ENCODE data around the gene RNU5B-1. TPM values are rescaled to one million over a fixed set of nuclear protein-coding genes. Genes with fewer than 3 reads are reported as not detected.

The RNU5B-1 gene
- total RNA-seq, 1 experiment from 2014 or later = not detected

DNA sequence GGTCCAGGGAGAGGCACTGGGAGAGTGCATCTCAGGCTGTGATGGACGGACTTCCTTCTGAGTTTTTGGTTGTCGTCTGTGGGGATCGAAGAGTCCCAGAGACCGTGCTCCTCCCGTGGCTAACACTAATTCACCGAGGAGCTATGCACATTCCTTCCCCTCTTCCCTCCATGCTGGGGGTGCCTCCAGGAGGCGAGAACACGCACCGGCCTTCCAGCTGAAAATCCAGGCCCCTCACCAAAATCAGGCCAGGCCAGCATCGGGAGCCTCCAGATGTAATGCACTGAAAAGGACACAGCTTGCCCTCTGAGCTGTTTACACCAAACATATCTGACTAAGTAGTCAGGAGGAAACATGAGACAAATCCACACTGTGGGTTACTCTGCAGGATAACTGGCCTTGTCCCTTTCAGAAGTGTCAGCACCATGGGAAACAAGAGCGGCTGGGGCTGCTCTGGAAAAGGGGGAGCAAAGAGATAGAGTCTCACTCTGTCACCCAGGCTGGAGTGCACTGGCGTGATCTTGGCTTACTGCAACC, 5.5 kb downstream of the RNU5B-1 start:
- H3K4me3 ChIP-seq (ENCODE audit: low read depth, low read length, poor library complexity, severe bottlenecking) = no peak overlapping the region
- no peak for DNase-seq (ENCODE audit: low spot score)
- H3K9me3 ChIP-seq (ENCODE audit: low read depth, low read length, poor library complexity, severe bottlenecking) = no peaks in the 10 kb centered on the region
- no peaks in the 10 kb centered on the region for H3K36me3 ChIP-seq (ENCODE audit: insufficient read depth, low read length, poor library complexity, severe bottlenecking)
- ChIA-PET CTCF (no interaction called here), POLR2A (ENCODE audit: low non-redundant PET) (no interaction called here)
- no TSS peak for BruUV-seq (replicated peaks)
- no peak for TF ChIP-seq CTCF (conservative IDR thresholded peaks at IDR 0.05; ENCODE audit: low read depth, low read length)
- TF ChIP-seq EZH2 (IDR thresholded peaks at IDR 0.05; ENCODE audit: borderline replicate concordance, low read depth, low read length, poor library complexity, severe bottlenecking) = no peak
- intact Hi-C loops (cut with micrococcal nuclease; ENCODE audit: unreplicated experiment) = no loop called here
- H3K4me1 ChIP-seq (ENCODE audit: insufficient read depth, low read length, poor library complexity, severe bottlenecking) = no peaks in the 10 kb centered on the region
- H3K27me3 ChIP-seq (replicated peaks; ENCODE audit: insufficient read depth, low read depth, low read length, poor library complexity) = no peaks in the 10 kb centered on the region
- H3K27ac ChIP-seq (ENCODE audit: low read depth, low read length, poor library complexity, severe bottlenecking) = no peak overlapping the region

DNA sequence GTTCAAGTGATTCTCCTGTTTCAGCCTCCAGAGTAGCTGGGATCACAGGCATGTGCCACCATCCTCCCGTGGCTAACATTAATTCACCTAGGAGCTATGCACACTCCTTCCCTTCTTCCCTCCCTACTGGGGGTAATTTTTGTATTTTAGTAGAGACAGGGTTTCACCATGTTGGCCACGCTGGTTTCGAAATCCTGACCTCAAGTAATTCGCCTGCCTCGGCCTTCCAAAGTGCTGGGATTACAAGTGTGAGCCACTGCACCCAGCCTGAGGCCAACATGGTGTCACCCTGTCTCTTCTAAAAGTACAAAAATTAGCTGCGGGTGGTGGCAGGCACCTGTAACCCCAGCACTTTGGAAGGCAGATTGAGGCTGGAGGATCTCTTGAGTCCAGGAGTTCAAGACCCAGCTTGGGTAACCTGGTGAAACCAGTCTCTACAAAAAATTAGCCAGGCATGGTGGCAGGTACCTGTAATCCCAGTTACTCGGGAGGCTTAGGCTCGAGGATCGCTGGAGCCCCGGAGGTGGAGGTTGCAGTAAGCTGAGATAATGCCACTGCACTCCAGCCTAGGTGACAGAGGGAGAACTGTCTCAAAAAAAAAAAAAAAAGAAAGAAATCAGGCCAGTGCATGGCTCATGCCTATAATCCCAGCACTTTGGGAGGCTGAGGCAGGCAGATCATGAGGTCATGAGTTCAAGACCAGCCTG, 6.1 kb downstream of the RNU5B-1 start:
- no peak for TF ChIP-seq CTCF (conservative IDR thresholded peaks at IDR 0.05; ENCODE audit: low read depth, low read length)
- TF ChIP-seq EZH2 (IDR thresholded peaks at IDR 0.05; ENCODE audit: borderline replicate concordance, low read depth, low read length, poor library complexity, severe bottlenecking) = no peak
- Histone ChIP-seq H3K4me1 (ENCODE audit: insufficient read depth, low read length, poor library complexity, severe bottlenecking) (no peaks in the 10 kb centered on the region), H3K27me3 (replicated peaks; ENCODE audit: insufficient read depth, low read depth, low read length, poor library complexity) (no peaks in the 10 kb centered on the region), H3K9me3 (ENCODE audit: low read depth, low read length, poor library complexity, severe bottlenecking) (no peaks in the 10 kb centered on the region), H3K4me3 (ENCODE audit: low read depth, low read length, poor library complexity, severe bottlenecking) (no peak overlapping the region), H3K27ac (ENCODE audit: low read depth, low read length, poor library complexity, severe bottlenecking) (no peak overlapping the region), H3K36me3 (ENCODE audit: insufficient read depth, low read length, poor library complexity, severe bottlenecking) (no peaks in the 10 kb centered on the region)
- no TSS peak for BruUV-seq (replicated peaks)
- intact Hi-C loops (cut with micrococcal nuclease; ENCODE audit: unreplicated experiment) = no loop called here
- POLR2A ChIA-PET (ENCODE audit: low non-redundant PET) = no interaction called here
- no peak for DNase-seq (ENCODE audit: low spot score)
- CTCF ChIA-PET = no interaction called here

DNA sequence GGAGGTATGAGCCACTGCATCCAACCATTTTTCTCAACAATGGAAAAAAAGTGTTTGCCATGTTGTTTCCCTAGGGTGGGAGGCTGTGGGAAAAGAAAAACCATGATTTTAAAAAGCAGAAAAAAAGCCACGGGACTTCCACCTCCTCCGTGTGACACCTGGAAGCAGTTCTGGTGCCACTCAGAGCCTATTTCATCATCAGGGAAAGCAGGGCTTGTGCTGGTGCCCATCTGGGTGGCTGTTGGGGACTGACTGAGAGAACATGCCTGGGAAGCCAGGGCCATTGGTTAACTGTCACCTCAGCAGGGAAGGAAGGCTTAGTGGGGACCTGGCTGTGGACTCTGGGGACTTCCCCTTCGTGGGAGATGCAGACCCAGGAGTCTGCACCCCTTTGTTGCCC, 7.3 kb downstream of the RNU5B-1 start:
- Histone ChIP-seq H3K27ac (ENCODE audit: low read depth, low read length, poor library complexity, severe bottlenecking) (no peak overlapping the region), H3K4me3 (ENCODE audit: low read depth, low read length, poor library complexity, severe bottlenecking) (no peak overlapping the region), H3K36me3 (ENCODE audit: insufficient read depth, low read length, poor library complexity, severe bottlenecking) (no peaks in the 10 kb centered on the region), H3K9me3 (ENCODE audit: low read depth, low read length, poor library complexity, severe bottlenecking) (no peaks in the 10 kb centered on the region), H3K4me1 (ENCODE audit: insufficient read depth, low read length, poor library complexity, severe bottlenecking) (no peaks in the 10 kb centered on the region), H3K27me3 (replicated peaks; ENCODE audit: insufficient read depth, low read depth, low read length, poor library complexity) (no peaks in the 10 kb centered on the region)
- TF ChIP-seq EZH2 (IDR thresholded peaks at IDR 0.05; ENCODE audit: borderline replicate concordance, low read depth, low read length, poor library complexity, severe bottlenecking) = no peak
- no peak for TF ChIP-seq CTCF (conservative IDR thresholded peaks at IDR 0.05; ENCODE audit: low read depth, low read length)
- ChIA-PET POLR2A (ENCODE audit: low non-redundant PET) (no interaction called here), CTCF (no interaction called here)
- intact Hi-C loops (cut with micrococcal nuclease; ENCODE audit: unreplicated experiment) = no loop called here
- BruUV-seq (replicated peaks) = no TSS peak
- DNase-seq (ENCODE audit: low spot score) = no peak
